ENCODE results near the gene DRAP1.

DRAP1 gene

DNA sequence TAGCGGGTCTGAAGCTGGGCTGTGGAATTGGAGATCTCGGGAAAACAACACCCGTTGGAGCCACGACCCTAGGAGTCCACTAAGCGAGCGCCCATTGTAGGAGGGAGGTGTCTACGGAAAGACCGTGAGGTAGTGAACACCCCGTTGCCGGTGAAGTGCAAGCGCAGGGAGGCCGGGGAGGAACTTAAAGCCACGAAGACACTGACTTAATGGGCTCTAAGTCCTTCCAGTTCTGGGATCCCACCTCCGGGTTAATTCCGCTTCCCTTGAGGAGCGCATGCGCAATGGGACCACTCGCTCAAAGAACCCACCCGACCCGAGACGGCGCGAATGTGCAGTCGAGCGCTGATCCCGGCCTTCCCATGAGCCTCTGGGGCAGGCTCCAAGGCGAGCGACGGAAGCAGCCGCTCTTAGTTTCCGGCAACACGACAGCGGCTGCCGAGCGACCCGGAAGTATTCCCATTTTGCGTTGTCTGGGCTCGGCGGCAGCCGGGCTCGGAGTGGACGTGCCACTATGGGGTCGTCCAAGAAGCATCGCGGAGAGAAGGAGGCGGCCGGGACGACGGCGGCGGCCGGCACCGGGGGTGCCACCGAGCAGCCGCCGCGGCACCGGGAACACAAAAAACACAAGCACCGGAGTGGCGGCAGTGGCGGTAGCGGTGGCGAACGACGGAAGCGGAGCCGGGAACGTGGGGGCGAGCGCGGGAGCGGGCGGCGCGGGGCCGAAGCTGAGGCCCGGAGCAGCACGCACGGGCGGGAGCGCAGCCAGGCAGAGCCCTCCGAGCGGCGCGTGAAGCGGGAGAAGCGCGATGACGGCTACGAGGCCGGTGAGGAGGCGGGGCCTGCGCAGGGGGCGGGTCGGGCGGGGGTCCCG, 42.3 kb downstream of the DRAP1 start, which contains the start of gene SART1:
TSS of gene SART1 (plus strand) at position 468 of the 874 bp plus-strand sequence. CDS start at position 515, 47 bp downstream.
- peak; percentile 91 to 93 for DNase-seq (ENCODE audit: low read depth in 2 of 2)

DNA sequence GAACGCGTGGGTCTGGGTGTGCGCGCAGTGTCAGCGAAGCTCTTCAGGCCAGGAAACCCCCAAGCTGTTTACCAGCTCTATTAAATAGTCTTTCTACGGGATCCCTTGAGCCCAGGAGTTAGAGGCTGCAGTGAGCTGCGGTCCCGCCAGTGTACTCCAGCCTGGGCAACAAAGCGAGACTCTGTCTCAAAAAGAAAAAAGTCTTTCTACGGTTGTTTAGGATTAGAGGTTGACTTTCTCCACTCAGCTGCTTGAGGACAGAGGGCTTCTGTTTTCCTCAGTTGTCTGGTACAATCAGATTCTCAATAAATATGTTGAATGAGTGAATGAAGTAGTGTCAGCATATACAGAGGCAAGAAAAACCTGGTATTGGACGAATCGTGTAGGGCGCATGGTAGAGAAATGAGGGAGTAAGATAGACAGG, 42.9 kb downstream of the DRAP1 start:
- no peak for DNase-seq (ENCODE audit: low read depth in 2 of 2)

DNA sequence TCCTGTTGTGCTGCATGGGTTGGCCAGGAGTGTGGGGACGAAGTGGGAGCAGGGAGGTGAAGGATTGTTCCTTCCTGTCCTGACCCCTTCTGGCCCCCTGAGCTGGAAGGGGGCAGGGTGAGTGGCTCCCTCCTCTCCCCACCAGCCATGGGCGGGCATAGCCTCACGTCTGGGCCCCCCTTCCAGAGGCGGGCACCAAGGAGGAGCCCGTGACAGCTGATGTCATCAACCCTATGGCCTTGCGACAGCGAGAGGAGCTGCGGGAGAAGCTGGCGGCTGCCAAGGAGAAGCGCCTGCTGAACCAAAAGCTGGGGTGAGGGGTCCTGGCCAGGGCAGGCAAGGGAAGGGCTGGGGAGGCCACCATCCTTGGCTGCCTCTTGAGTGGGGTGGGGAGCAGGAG, 45.7 kb downstream of the DRAP1 start:
- DNase-seq (ENCODE audit: low read depth in 2 of 2) = no peak

DNA sequence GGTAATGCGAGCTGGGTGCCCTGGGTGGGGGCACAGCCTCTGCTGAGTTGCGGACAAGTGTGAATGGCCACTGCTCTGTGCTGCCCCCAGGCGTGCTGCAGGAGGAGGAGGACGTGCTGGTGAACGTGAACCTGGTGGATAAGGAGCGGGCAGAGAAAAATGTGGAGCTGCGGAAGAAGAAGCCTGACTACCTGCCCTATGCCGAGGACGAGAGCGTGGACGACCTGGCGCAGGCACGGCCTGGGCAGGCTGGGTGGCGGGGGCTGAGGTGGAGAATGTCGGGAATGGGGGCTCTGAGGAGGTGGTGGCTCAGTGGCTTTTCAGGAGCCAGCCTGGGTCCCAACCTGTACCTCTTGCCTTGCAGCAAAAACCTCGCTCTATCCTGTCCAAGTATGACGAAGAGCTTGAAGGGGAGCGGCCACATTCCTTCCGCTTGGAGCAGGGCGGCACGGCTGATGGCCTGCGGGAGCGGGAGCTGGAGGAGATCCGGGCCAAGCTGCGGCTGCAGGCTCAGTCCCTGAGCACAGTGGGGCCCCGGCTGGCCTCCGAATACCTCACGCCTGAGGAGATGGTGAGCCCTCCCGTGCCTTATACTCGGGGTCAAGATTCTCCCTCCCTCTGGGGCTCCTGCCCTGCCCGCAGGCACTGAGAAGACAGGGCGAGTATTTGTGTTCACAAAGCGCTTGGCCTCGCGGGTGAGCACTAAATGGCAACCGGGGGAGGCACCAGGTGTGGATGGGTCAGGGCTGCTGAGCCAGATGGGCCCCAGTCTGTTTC, 46.9 kb downstream of the DRAP1 start:
- DNase-seq (ENCODE audit: low read depth in 2 of 2) = no peak

DNA sequence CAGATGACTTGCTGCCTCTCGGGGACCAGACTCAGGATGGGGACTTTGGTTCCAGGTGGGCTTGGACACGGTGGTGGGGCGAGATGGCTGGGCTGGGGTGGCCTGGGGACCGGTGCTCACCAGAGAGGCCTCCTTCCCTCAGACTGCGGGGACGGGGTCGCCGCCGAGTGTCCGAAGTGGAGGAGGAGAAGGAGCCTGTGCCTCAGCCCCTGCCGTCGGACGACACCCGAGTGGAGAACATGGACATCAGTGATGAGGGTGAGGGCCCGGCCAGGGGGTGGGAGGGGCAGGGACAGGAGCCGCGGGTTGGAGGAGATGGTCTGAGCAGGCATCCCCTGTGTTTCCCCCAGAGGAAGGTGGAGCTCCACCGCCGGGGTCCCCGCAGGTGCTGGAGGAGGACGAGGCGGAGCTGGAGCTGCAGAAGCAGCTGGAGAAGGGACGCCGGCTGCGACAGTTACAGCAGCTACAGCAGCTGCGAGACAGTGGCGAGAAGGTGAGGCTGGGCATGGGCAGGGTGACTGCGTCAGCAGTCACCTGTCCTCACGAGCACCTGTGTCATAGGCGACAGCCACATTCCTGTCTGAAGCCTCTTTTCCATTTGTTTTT, 48.2 kb downstream of the DRAP1 start:
- DNase-seq (ENCODE audit: low read depth in 2 of 2) = no peak

DNA sequence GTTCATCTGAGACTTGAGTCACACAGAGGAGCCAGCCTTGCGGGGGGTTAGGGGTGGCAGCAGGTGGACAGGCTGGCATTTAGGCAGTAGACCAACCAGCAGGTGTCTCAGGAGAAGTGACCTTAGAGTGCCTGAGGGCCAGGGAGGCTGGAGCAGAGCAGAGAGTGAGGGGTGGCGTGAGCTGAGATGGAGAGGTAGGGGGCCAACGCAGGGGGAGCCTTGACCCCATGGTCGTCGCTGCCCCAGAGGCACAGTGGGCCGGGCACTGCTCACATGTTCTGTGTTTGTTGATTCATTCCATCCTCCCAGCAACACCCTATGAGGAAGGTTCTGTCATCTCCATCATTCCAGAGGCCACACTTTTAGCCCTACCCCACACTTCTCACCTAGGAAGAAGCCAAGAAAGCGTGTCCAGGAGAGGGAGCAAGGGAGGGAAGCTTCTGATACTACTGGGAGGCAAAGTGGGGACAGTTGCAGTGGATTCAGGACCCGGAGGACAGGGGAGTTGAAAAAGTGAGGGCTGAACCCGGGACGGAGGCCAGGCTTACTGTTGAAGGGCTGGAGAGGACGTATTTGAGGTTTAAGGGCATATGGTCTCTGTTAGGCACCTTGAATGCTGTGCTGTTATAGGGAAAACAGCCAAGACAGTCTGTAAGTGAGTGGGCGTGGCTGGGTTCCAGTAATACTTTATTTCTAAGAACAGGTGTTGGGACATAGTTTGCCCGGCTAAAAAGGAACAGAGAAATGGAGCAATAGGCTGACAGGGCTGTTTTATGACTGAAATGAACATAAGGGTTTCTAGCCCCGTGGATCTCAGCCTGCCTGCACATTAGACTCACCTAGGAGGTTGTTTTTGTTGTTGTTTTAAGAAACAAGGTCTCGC, 49.6 kb downstream of the DRAP1 start:
- DNase-seq (ENCODE audit: low read depth in 2 of 2) = no peak

All from stimulated activated CD8-positive, alpha-beta memory T cell treated with anti-CD3 and anti-CD28 coated beads, Interleukin-2, amount 100 ng/mL, for 1 hour (primary cell).